ENCODE results near the gene TESK1. TPM values are rescaled to one million over a fixed set of nuclear protein-coding genes. Genes with fewer than 3 reads are reported as not detected.
"Not testable (repeated sequence)": the region's sequence is repeated elsewhere in the genome, so short reads cannot be mapped to it uniquely, and the experiment has no call there.

The TESK1 gene
- total RNA-seq, 1 donor from 2014 or later: 94.4 TPM

- DNase-seq (ENCODE audit: low spot score): not testable (repeated sequence)
Measured at GRCh38 chr9:35645736-35646135, 40.7 kb downstream of the TESK1 start.

- DNase-seq (ENCODE audit: low spot score): no peak
Measured at GRCh38 chr9:35646153-35646532, 41.1 kb downstream of the TESK1 start.

DNA sequence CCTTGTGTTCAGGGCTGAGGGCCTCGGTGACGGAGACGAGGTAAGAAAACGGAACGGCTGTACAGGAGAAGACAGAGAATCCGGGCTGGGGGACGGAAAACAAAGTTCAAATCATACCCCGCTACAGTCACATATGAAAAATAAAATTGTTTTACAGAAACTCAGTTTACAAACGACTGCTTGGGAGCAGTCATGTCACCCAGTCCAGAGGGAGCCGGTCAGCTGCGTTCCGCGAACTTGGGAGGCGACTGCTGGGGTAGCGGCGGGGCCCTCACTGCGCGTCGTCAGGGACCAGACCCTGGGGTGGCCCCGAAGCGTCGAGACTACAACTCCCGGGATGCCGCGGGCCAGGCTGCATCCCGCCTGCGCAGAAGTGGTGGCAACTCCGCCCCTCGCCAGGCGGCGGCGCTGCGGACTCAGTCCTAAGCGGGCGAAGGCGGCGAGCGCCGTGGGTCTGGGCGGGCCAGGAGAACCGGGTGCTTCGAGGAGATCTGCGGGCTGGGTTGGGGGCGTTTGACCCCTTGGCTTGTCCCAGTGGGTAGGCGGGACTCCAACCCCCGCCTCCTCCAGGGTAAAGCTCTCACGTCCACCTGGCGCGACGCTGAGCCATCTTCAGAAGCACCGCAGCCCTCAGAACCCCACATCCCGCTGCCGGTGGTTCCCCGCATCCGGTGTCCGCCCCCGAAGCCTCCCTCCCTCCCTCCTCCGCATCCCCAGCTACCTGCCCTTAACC lies 41.6 kb downstream of the TESK1 start:
- peak; percentile 98 for DNase-seq (ENCODE audit: low spot score)

- DNase-seq (ENCODE audit: low spot score): no peak
Measured at GRCh38 chr9:35649431-35650340, 44.6 kb downstream of the TESK1 start.

DNA sequence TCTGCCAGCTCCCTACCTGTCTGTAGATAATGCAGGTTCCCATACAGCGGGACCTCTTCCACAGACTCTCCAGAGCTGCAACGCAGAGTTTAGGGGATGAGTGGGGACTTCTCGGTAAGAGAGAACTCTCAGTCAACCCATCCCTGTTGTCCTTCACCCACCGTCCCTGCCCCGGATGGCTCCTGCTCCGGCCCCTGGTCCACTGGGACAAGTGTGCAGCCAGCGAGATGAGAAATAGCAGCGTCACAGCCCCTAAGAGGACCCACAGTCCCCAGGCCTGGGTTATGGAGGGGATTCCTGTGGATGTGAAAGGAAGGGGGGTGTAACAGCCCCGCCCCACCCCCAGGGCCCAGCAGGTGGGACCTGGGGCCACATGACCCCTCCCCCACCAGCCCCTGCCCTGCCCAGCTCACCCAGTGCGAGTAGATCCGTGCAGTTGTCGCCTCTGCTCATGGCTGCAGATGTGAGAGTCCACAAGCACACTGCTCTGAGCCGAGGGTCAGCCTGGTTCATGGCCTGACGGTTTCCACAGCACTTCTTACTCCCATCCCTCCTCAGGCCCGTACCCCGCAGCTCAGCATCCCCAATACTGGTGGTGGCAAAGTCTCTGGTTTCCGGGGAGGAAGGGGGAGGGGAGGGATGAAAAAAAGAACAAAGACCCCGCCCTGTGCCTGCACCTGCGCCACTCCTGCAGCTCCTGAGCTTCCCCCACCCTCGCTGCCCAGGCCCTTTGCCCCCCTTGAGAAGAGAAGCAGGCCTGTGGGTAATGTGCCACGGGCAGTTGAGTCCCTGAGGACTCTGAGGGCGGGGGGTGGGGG lies 45.5 kb downstream of the TESK1 start, which contains the start of gene SIT1:
TSS of gene SIT1 (minus strand) at position 591 of the 818 bp plus-strand sequence. CDS start at position 513, 78 bp downstream.
- no peak for DNase-seq (ENCODE audit: low spot score)

DNA sequence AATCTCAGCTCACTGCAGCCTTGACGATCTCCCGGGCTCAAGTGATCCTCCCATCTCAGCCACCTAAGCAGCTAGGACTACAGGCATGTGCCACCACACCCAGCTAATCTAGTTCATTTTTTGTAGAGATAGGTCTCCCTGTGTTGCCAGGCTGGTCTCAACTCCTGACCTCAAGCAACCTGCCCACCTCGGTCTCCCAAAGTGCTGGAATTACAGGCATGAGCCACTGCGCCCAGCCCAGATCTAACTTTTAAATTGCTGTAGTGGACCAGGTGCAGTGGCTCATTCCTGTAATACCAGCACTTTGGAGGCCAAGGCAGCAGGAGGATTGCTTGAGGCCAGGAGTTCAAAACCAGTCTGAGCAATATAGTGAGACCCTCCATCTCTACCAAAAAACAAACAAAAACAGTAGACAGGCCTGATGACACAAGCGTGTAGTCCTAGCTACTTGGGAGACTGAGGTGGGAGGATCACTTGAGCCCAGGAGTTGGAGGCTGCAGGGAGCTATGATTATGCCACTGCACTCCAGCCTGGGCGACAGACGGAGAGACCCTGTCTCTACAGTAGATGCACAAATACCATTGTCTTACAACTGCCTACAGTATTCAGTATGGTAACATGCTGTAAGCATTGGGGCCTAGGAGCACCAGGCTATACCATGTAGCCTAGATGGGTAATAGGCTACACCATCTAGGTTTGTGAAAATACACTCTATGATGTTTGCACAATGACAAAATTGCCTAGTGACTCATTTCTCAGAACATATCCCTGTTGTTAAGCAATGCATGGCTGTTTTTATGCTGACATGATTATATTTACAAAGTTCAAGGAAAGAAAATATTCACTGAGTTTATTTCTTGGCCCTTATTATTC lies 47.1 kb downstream of the TESK1 start:
- no peak for DNase-seq (ENCODE audit: low spot score)

- no peak for DNase-seq (ENCODE audit: low spot score)
Measured at GRCh38 chr9:35652829-35653209, 47.8 kb downstream of the TESK1 start.

DNA sequence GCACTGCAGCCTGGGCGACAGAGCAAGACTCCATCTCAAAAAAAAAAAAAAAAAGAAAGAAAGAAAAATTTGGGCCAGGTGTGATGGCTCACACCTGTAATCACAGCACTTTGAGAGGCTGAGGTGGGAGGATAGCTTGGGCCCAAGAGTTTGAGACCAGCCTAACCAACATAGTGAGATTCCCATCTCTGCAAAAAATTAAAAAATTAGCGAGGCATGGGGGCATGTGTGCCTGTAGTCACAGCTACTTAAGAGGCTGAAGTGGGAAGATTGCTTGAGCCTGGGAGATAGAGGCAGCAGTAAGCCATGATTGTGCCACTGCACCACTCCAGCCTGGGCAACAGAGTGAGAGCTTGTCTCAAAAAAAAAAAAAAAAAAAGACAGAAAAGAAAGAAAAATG lies 48.5 kb downstream of the TESK1 start:
- no peak for DNase-seq (ENCODE audit: low spot score)

DNA sequence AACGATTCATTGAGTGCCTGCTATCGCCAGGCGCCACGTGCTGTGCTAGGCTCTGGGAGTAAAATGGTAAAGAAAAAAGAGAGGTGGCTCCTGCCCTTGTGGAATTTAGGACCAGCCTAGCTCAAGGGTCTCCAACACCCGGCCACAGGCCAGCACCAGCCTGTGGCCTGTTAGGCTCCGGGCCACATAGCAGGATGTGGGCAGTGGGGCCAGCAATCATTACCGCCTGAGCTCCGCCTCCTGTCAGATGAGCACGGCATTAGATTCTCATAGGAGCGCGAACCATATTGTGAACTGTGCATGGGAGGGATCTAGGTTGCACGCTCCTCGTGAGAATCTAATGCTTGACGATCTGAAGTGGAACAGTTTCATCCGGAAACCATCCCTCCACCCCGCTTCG lies 51.3 kb downstream of the TESK1 start:
- no peak for DNase-seq (ENCODE audit: low spot score)

GRCh38 chr9:35656831-35657545 lies 51.9 kb downstream of the TESK1 start:
- DNase-seq (ENCODE audit: low spot score): no peak

GRCh38 chr9:35657546-35658136 lies 52.6 kb downstream of the TESK1 start, which contains the start of gene RMRP:
Gene RMRP (minus strand): TSS chr9:35658019.
- peak; percentile 98 for DNase-seq (ENCODE audit: low spot score)

- peak; percentile 94 for DNase-seq (ENCODE audit: low spot score)
Measured at GRCh38 chr9:35658137-35658967, 53.3 kb downstream of the TESK1 start, which contains the start of gene CCDC107. Gene CCDC107 (plus strand): TSS chr9:35658292. CDS start chr9:35658380, 88 bp downstream.

GRCh38 chr9:35658968-35659220 lies 53.8 kb downstream of the TESK1 start:
- DNase-seq (ENCODE audit: low spot score): no peak

DNA sequence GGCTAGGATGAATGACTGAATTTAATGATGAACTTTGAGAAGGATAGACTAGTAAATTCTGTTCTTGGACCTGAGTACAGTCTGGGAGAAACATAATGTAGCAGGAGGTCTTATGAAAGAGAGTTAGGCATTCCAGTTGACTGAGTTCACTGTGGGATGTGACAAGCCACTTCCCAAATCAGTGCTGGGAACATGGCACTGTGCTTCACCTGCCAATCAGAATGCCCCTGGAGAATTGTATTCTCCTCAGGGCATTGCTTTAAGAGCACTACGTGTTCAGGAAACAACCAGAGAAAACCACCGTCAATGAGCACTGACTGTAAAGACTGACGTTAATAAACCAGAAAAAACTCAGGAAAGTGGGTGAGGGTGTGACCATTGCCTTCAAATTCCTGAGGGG lies 54.3 kb downstream of the TESK1 start:
- DNase-seq (ENCODE audit: low spot score): no peak

Data from mesenteric fat pad (tissue), 1 donor.